ENCODE measurements around the gene PACSIN2. TPM values are rescaled to one million over a fixed set of nuclear protein-coding genes. Genes with fewer than 3 reads are reported as not detected.

Gene PACSIN2
- total and polyA plus RNA-seq, 2 experiments from 2014 or later, result 23.5 to 57.3 TPM

DNA sequence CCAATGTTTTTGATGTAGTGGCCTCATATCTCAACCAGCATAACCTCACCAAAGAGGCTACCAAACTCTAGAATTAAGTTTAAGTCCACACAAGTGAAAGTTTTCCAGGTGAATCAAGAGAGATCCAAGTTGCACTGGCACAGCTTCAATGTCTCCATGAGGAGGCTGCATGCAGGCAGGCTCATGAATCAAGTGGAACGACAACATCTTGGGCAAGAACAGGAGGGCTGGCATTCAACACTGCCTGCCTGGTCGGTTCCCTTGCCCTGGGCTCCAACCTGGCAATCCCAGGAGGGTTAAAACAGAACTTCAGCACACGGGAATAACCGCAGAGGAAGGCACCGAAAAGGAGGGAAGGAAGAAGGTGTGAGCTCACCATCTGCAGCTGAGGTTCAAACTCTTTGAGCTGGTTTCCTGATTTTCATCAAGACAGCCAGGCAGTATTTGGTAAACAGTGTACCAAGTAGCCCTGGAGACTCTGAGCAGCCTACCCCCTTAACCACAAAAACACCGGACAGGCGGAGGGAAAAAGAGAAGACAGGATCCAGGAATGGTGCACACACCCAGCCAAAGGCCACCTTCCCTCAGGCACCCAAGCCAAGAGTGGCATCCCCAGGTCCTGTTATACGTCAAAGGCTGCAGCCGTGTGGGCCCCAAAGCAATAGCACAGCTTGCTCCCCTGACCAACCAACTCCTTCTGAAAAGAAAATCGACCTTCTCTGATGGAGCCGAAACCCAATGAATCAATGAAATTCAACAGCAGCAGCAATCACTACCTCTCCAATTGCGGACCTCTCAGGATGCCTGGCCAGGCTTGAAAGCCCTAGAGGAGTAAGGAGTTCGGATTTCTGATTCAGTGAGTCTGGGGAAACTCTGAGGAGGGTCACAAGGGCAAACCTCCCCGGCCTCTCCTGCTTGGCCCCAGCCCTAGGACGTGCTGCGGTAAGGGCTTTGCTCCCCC, 1.3 kb downstream of the PACSIN2 start:
- H3K4me3 Mint-ChIP-seq, result peak overlapping the region; percentile 97
- Histone ChIP-seq H3K4me1 (ENCODE audit: insufficient read depth) (peaks cover 29% of the 10 kb centered on the region), H4K20me1 (replicated peaks; ENCODE audit: insufficient read depth) (peaks cover 39% of the 10 kb centered on the region), H3F3A (replicated peaks; ENCODE audit: low read depth) (peaks cover 9% of the 10 kb centered on the region; the same call in 1 of the 2 replicates), H3K27me3 (ENCODE audit: insufficient read depth) (peaks cover 4% of the 10 kb centered on the region; the same call in 1 of the 2 replicates), H3K27ac (ENCODE audit: low read depth) (peak overlapping the region; percentile 78; the same call in 1 of the 2 replicates), H3K4me3 (peak overlapping the region; percentile 86), H3K79me2 (replicated peaks; ENCODE audit: insufficient read depth) (peaks cover 57% of the 10 kb centered on the region), H2AFZ (no peak overlapping the region), H3K9me2 (ENCODE audit: insufficient read depth) (no peaks in the 10 kb centered on the region), H3K36me3 (ENCODE audit: insufficient read depth) (no peaks in the 10 kb centered on the region), H3K4me2 (peak overlapping the region; percentile 95)
- peak; percentile 20 for ATAC-seq
- TF ChIP-seq ZNF331 (CRISPR knock-in tag; IDR thresholded peaks at IDR 0.05; ENCODE audit: low read depth), result no peak
- TF ChIP-seq, protein P1, sequence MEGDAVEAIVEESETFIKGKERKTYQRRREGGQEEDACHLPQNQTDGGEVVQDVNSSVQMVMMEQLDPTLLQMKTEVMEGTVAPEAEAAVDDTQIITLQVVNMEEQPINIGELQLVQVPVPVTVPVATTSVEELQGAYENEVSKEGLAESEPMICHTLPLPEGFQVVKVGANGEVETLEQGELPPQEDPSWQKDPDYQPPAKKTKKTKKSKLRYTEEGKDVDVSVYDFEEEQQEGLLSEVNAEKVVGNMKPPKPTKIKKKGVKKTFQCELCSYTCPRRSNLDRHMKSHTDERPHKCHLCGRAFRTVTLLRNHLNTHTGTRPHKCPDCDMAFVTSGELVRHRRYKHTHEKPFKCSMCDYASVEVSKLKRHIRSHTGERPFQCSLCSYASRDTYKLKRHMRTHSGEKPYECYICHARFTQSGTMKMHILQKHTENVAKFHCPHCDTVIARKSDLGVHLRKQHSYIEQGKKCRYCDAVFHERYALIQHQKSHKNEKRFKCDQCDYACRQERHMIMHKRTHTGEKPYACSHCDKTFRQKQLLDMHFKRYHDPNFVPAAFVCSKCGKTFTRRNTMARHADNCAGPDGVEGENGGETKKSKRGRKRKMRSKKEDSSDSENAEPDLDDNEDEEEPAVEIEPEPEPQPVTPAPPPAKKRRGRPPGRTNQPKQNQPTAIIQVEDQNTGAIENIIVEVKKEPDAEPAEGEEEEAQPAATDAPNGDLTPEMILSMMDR (conservative IDR thresholded peaks at IDR 0.05; ENCODE audit: low read depth in 2 of 2), result no peak
- TF ChIP-seq, protein P2, sequence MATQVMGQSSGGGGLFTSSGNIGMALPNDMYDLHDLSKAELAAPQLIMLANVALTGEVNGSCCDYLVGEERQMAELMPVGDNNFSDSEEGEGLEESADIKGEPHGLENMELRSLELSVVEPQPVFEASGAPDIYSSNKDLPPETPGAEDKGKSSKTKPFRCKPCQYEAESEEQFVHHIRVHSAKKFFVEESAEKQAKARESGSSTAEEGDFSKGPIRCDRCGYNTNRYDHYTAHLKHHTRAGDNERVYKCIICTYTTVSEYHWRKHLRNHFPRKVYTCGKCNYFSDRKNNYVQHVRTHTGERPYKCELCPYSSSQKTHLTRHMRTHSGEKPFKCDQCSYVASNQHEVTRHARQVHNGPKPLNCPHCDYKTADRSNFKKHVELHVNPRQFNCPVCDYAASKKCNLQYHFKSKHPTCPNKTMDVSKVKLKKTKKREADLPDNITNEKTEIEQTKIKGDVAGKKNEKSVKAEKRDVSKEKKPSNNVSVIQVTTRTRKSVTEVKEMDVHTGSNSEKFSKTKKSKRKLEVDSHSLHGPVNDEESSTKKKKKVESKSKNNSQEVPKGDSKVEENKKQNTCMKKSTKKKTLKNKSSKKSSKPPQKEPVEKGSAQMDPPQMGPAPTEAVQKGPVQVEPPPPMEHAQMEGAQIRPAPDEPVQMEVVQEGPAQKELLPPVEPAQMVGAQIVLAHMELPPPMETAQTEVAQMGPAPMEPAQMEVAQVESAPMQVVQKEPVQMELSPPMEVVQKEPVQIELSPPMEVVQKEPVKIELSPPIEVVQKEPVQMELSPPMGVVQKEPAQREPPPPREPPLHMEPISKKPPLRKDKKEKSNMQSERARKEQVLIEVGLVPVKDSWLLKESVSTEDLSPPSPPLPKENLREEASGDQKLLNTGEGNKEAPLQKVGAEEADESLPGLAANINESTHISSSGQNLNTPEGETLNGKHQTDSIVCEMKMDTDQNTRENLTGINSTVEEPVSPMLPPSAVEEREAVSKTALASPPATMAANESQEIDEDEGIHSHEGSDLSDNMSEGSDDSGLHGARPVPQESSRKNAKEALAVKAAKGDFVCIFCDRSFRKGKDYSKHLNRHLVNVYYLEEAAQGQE (IDR thresholded peaks at IDR 0.05; ENCODE audit: unreplicated experiment), result no peak
- TF ChIP-seq, protein P3, sequence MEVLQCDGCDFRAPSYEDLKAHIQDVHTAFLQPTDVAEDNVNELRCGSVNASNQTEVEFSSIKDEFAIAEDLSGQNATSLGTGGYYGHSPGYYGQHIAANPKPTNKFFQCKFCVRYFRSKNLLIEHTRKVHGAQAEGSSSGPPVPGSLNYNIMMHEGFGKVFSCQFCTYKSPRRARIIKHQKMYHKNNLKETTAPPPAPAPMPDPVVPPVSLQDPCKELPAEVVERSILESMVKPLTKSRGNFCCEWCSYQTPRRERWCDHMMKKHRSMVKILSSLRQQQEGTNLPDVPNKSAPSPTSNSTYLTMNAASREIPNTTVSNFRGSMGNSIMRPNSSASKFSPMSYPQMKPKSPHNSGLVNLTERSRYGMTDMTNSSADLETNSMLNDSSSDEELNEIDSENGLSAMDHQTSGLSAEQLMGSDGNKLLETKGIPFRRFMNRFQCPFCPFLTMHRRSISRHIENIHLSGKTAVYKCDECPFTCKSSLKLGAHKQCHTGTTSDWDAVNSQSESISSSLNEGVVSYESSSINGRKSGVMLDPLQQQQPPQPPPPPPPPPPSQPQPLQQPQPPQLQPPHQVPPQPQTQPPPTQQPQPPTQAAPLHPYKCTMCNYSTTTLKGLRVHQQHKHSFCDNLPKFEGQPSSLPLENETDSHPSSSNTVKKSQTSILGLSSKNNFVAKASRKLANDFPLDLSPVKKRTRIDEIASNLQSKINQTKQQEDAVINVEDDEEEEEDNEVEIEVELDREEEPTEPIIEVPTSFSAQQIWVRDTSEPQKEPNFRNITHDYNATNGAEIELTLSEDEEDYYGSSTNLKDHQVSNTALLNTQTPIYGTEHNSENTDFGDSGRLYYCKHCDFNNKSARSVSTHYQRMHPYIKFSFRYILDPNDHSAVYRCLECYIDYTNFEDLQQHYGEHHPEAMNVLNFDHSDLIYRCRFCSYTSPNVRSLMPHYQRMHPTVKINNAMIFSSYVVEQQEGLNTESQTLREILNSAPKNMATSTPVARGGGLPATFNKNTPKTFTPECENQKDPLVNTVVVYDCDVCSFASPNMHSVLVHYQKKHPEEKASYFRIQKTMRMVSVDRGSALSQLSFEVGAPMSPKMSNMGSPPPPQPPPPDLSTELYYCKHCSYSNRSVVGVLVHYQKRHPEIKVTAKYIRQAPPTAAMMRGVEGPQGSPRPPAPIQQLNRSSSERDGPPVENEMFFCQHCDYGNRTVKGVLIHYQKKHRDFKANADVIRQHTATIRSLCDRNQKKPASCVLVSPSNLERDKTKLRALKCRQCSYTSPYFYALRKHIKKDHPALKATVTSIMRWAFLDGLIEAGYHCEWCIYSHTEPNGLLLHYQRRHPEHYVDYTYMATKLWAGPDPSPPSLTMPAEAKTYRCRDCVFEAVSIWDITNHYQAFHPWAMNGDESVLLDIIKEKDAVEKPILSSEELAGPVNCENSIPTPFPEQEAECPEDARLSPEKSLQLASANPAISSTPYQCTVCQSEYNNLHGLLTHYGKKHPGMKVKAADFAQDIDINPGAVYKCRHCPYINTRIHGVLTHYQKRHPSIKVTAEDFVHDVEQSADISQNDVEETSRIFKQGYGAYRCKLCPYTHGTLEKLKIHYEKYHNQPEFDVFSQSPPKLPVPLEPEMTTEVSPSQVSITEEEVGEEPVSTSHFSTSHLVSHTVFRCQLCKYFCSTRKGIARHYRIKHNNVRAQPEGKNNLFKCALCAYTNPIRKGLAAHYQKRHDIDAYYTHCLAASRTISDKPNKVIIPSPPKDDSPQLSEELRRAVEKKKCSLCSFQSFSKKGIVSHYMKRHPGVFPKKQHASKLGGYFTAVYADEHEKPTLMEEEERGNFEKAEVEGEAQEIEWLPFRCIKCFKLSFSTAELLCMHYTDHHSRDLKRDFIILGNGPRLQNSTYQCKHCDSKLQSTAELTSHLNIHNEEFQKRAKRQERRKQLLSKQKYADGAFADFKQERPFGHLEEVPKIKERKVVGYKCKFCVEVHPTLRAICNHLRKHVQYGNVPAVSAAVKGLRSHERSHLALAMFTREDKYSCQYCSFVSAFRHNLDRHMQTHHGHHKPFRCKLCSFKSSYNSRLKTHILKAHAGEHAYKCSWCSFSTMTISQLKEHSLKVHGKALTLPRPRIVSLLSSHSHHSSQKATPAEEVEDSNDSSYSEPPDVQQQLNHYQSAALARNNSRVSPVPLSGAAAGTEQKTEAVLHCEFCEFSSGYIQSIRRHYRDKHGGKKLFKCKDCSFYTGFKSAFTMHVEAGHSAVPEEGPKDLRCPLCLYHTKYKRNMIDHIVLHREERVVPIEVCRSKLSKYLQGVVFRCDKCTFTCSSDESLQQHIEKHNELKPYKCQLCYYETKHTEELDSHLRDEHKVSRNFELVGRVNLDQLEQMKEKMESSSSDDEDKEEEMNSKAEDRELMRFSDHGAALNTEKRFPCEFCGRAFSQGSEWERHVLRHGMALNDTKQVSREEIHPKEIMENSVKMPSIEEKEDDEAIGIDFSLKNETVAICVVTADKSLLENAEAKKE (CRISPR knock-in tag; IDR thresholded peaks at IDR 0.05), result no peak
- TF ChIP-seq EZH2phosphoT487 (IDR thresholded peaks at IDR 0.05; ENCODE audit: unreplicated experiment), result no peak
- no peak for TF ChIP-seq CREB1 (CRISPR knock-in tag; IDR thresholded peaks at IDR 0.05; ENCODE audit: low read depth)
- TF ChIP-seq JUNB (IDR thresholded peaks at IDR 0.05; ENCODE audit: unreplicated experiment), result no peak
- TF ChIP-seq NANOG (IDR thresholded peaks at IDR 0.05; ENCODE audit: borderline replicate concordance), result no peak
- no peak for TF ChIP-seq ZNF114 (CRISPR knock-in tag; IDR thresholded peaks at IDR 0.05)
- TF ChIP-seq, protein P4, sequence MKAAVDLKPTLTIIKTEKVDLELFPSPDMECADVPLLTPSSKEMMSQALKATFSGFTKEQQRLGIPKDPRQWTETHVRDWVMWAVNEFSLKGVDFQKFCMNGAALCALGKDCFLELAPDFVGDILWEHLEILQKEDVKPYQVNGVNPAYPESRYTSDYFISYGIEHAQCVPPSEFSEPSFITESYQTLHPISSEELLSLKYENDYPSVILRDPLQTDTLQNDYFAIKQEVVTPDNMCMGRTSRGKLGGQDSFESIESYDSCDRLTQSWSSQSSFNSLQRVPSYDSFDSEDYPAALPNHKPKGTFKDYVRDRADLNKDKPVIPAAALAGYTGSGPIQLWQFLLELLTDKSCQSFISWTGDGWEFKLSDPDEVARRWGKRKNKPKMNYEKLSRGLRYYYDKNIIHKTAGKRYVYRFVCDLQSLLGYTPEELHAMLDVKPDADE (IDR thresholded peaks at IDR 0.05), result no peak
- no peak for TF ChIP-seq STAT1 (IDR thresholded peaks at IDR 0.05; ENCODE audit: unreplicated experiment)
- TF ChIP-seq EZH2 (IDR thresholded peaks at IDR 0.05; ENCODE audit: low read depth, unreplicated experiment), result no peak
- TF ChIP-seq POLR2AphosphoS5 (IDR thresholded peaks at IDR 0.05; ENCODE audit: low read depth), result no peak
- peaks cover 8% of the 10 kb centered on the region for H3K36me3 Mint-ChIP-seq (ENCODE audit: low read depth)
- peaks cover 8% of the 10 kb centered on the region for H3K27me3 Mint-ChIP-seq (ENCODE audit: insufficient read depth, low read depth, poor library complexity)
- peak; percentile 52 for DNase-seq (ENCODE audit: low spot score)
- peaks cover 4% of the 10 kb centered on the region for H3K9me3 Mint-ChIP-seq
- H3K4me1 Mint-ChIP-seq, result peaks cover 24% of the 10 kb centered on the region
- H3K27ac Mint-ChIP-seq, result peak overlapping the region; percentile 86; the same call in 1 of the 2 replicates

Measured in GM23338 (cell line).